ENCODE data around the gene REXO4.
"Not testable (repeated sequence)": the region's sequence is repeated elsewhere in the genome, so short reads cannot be mapped to it uniquely, and the experiment has no call there.

Gene REXO4

DNA sequence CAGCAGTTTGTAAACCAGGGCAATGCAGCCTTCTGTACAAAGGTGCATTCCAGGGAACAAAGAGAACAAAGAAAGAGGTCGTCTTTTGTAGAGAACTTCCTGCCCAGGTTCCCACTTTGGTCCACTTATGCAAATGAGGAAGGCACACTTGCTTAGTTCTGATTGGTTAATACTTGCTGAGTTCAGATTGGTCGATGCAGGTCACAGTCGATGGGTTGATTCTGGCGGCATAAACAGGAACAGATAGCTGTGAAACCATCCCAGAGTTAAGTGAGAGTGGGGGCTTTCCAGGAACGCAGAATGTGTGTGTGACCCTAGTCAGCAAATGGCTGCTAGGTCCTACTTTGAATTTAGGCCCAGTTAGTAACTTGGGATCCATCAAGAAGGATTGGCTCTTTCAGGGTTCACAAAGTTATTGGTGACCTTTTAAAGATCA is 2.6 kb upstream of the REXO4 start:
- DNase-seq (ENCODE audit: low read depth in 2 of 2) = no peak

DNA sequence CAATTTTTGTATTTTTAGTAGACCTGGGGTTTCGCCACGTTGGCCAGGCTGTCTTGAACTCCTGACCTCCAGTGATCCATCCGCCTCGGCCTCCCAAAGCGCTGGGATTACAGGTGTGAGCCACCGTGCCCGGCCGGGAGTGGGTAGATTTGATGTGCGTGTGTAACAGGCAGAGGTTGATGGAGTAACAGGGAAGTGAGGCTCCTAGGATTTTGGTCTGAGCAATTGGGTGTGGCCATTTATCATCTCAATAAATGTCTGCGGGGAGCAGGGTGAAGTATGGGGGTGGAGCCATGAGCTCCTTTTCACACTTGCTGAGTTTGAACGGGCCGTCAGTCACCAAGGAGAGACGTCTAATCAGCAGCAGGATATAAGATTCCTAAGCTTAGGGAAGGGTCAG is 1.2 kb upstream of the REXO4 start:
- DNase-seq (ENCODE audit: low read depth in 2 of 2) = no peak

DNA sequence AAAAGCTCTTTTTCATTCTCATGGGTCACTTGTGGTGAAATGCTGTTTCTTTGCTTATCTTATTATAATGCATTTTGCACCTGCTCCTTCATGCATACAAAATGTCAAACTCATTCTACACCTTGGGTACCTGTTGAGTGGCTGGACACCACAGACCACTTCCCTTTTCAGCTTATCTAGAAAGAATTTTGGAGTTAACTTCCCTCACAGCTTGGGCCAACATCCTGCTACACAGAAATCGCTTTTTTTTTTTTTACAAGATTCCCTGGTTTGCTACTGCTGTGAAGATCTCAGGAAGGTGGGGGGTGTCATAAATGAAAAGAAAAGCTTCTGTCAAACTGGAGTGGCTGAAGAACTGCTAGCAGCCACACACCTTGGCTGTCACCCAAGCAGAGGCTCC is 2.6 kb downstream of the REXO4 start:
- no peak for DNase-seq (ENCODE audit: low read depth in 2 of 2)

DNA sequence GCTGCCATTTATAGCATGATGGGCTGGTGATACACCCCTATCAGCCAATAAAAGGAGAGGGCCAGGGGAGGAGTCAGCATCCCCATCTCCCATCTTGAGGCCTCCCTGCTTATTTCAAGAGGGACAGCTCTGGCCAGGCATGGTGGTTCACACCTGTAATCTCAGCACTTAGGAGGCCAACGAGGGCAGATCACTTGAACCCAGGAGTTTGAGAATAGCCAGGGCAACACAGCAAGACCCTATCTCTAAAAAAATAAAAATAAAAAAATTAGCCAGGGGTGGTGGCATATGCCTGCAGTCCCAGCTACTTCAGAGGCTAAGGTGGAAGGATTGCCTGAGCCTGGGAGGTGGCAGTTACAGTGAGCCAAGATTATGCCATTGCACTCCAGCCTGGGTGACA is 9.8 kb downstream of the REXO4 start:
- DNase-seq (ENCODE audit: low read depth in 2 of 2) = no peak

DNA sequence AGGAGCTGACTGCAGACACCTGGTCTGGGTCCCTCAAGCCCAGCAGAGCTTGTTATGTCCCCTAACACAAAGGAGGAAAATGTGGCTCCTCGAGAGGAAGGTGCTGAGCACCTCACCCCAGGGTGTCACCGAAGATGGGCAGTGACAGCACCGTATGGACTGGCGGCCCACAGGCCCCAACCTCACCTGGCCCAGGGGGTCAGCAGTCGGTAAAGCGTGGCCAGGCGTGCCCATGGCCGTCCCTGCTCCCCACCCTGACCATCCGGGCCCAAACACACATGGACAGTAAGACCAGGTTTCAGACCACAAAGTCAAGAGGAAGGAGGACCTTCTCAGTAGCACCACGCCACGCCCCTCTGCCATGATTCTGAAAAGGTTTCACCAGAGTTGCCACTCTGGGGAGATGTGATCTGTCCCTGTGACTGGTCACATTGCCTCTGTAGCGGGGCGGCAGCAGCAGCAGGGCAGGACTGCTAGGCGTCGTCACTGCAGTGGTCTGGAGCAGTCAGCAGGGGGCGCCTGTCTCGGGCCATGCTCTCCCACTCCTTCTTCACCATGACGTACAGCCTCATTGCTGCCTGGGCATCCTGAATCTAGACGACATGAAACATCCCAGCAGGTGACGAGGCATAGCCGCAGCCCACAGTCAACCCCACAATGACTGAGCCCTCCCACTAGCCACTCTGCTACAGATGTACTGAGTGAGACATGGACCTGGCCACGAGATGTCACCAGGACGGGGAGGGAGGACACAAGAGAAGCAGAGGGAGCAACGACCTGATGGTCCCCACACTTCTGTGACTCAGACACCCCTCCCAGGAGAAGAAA is 11.1 kb downstream of the REXO4 start:
- peak in 1 of 2 experiments; percentile 12 for DNase-seq (ENCODE audit: low read depth in 2 of 2)

DNA sequence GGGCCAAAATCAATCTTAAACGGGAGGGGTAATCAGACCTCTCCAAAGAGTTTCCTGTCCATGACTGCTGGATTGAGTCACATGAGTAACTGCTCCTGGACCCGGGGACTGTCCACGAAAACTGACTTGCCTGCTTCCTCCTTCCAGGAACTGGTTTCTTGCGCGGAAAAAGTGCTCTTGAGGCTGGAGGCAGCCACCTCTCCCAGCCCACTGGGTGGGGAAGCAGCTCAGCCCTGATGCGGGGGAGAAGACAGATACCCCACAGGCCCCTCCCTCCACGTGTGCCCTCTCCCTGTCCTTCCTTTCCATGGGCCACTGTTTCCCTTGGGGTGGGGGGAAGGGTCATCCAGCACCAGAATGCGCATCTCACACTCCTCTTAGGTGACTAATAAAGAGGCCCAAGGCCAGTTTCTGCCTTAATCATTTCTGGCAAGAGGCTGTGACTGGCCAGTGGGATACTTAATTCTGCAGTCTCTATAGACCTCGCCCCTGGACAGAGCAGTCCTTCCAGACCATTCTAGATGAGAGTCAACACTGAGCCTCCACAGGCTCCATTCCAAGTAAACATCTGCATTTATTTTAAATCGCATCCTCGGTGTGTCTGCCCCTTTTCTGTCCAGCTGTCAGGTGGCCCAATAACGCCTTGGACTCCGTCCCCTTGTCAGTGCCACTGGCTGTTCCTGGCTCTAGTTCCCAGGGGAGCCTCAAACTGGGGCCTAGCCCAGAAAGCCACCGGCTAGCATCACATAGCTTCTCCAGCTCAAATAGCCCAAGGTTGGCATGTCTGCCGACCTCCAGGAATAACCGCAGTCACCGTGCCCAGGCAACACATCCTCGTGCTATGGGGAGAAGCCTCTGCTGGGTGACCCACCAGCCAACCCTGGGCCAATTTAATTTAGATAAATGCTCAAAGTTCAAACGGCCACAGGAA is 12.0 kb downstream of the REXO4 start:
- DNase-seq (ENCODE audit: low read depth in 2 of 2) = no peak

DNA sequence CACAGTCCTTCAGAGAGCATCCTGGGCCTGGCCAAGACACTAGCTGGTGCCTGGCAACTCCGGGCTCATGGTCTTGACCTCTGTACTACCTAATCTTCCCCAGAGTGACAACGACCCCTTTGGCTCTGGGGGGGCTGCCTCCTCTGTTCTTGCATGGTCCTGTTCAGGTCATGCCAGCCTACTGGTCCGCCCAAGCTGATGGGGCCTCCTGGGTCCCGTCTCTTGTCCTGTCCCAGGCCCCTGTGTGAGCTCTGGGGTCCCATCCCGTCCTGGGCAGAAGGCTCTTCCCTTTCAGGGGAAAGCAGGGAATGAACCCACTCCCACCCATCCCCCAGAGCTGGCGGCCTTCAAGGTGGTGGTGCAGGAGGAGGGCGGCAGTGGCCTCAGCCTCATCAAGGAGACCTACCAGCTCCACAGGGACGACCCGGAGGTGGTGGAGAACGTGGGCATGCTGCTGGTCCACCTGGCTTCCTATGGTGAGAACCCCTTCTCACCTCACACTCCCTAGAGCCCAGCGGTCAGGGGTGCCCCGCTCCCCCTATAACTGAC is 13.3 kb downstream of the REXO4 start:
- DNase-seq (ENCODE audit: low read depth in 2 of 2) = no peak

DNA sequence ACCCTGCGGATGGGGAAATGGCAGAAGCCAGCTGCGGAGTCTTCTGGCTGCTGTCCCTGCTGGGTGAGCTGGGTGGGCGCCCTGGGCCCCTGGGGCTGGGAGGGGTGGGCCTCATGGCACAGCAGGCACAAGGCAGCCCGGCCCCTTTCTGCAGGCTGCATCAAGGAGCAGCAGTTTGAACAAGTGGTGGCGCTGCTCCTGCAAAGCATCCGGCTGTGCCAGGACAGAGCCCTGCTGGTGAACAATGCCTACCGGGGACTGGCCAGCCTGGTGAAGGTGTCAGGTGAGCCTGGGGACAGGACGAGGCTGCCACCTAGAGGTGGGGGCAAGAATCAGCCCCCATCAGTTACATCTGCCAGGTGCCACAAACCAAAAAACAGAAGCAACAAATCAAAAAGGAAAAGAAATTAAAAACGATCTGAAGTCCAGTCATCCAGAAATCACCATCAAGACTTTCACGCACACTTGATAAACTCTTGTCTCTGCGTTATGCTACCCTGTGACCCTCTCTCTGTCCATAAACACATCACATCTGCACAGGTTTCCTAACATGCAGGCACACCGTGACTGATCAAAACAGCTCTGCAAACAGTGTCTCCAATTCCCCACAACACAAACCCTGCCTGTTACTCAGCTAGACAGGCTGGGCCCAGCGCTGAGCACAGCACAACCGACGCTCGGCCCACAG is 13.9 kb downstream of the REXO4 start:
- no peak for DNase-seq (ENCODE audit: low read depth in 2 of 2)

DNA sequence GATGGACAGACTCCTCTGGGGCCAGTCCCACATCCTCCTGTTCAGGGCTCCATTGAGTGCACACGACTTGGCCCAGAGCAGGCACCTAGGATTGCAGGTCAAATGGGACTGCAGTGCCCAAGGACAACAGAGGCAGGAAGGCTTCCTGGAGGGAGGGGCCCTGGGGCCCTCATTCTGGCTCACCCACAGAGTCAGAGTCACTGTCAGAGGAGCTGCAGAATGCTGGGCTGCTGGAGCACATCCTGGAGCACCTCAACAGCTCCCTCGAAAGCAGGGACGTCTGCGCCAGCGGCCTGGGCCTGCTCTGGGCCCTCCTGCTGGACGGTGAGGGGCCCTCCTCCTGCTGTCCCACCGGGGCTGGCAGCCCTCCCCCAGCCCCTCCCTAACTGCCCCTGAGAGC is 15.1 kb downstream of the REXO4 start:
- DNase-seq (ENCODE audit: low read depth in 2 of 2) = no peak

DNA sequence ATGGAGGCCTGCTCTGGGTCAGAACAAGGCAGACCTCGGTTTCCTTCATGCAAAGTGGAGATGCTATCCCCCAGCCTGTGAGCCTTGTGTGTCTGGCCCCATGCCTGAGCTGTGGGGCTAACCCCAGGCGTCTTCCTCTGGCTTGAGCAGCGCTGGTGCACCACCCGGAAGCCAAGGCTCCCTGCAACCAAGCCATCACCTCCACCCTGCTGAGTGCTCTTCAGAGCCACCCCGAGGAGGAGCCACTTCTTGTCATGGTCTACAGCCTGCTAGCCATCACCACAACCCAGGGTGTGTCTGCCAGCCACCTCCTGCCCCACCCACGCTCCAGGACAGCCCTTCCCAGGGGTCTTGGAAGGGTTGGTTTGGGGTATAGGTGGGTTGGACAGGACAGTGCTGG is 16.2 kb downstream of the REXO4 start:
- no peak for DNase-seq (ENCODE audit: low read depth in 2 of 2)

DNA sequence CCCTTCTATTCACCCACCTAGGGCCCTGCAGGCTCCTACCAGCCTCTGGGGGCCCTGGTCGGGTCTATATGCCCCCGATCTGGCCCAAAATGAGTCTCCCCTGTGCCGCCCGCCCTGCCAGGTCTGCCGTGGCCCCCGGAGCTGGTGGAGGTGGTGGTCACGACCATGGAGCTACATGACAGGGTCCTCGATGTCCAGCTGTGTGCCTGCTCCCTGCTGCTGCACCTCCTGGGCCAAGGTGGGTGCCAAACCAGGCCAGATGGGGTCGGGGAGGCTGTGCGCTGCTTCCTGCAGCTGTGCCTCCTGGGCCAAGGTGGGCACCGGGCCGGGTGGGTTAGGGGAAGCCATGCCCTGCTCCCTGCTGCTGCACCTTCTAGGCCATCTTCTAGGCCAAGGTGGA is 17.5 kb downstream of the REXO4 start:
- no peak for DNase-seq (ENCODE audit: low read depth in 2 of 2)

DNA sequence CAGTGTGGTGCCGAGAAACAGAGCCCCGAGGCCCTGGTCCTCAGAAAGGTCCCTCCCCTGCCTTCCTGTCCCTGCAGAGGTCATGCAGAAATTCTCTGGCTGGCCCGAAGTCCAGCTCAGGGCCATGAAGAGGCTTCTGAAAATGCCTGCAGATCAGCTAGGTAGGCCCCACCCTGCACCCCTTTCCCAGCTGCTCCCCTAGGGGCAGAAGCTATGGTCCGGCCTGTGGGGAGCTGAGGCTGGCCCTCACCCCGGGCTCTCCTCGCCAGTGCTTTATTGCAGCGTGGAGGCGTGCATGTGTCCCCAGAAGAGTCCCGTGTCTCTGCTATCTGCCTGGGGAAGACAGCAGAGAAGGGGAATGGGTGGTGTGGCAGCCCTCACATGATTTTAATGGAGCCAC is 19.9 kb downstream of the REXO4 start:
- no peak for DNase-seq (ENCODE audit: low read depth in 2 of 2)

DNA sequence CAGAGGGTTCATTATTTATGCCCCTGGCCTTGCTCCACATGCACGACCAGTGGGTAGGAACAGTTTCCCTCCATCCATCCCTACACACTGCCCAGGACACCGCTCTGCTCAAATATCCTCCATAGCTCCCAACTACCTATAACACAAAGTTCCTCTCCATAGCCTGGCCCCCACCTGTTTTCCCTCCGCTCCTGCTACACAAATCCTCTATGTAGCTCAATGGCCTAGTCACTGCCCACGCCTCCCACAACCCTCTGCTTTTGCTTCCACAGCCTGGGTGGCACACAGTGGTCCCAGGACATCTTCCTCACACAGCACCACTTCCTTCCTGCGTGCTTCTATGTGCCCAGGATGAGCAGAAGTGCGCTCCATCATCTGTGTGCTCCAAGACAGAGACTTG is 20.4 kb downstream of the REXO4 start:
- DNase-seq (ENCODE audit: low read depth in 2 of 2) = no peak

DNA sequence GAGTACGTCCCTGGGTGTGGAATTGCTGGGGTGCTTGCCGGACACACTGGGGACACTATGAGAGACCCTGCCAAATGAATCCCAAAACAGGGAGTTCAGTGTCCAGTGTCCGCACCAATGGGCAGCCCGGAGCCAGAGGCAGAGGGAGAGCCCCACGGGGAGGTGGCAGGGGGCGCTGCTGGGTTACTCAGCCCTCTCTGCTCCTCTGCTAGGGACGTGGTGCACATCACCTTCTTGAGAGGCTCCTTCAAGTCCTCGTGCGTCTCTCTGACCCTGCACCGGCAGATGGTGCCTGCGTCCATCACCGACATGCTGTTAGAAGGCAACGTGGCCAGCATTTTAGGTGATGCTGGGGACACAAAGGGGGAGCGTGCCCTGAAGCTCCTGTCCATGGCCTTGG is 20.9 kb downstream of the REXO4 start:
- no peak for DNase-seq (ENCODE audit: low read depth in 2 of 2)

DNA sequence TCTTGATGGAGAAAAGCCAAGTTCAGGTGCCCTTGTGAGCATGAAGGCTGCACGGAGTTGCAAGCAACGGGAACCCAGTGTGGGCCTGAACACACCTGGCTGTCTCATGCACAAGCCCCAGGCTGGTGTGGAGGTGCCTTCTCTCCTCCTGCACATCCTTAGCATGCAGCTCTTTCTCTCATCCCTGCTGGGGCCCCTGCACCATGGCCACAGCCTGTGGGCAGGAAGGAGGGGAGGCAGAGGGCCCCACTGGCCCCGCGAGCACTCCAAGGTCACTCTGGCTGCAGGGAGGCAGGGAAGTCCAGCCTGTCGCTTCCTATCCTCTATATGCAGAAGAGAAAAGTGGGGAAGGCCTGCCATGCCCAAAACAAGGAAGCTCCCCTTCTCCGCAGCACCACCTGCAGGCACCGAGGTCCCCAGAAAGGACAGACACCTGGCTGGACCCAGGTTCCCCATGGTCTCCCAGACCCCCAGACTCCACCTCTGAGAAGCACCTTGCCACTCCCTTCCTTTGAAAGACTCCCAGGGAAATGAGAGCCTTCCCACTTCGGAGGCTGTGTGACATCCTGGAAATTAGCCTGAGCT is 23.0 kb downstream of the REXO4 start:
- DNase-seq (ENCODE audit: low read depth in 2 of 2) = no peak

DNA sequence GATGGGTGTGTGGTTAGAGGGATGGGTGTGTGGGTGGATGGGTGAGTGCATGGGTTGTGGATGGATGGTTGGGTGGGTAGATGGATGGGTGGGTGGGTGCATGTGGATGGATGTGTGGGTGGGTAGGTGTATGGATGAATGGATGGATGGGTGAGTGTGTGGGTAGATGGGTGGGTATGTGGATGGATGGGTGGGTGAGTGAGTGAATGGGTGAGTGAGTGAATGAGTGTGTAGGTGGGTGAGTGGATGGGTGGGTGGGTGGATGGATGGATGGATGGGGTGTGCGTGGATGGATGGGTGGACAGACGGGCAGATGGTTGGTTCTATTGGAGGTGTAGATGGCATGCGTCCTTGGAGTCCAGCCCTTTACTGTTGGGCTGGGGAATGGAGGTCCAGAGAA is 24.4 kb downstream of the REXO4 start:
- DNase-seq (ENCODE audit: low read depth in 2 of 2) = no peak

DNA sequence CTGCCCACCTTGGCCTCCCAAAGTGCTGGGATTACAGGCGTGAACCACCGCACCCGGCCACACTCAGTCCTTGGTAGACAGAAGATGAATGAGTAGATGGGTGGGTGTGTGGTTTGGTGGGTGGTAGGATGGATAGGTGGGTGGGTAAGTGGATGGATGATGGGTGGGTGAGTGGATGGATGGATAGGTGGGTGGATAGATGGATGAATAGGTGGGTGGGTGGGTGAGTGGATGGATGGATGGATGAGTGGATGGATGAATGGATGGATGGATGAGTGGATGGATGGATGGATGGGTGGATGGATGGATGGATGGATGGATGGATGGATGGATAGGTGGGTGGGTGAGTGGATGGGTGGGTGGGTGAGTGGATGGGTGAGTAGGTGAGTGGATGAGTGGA is 25.5 kb downstream of the REXO4 start:
- not testable (repeated sequence) for DNase-seq (ENCODE audit: low read depth in 2 of 2)

DNA sequence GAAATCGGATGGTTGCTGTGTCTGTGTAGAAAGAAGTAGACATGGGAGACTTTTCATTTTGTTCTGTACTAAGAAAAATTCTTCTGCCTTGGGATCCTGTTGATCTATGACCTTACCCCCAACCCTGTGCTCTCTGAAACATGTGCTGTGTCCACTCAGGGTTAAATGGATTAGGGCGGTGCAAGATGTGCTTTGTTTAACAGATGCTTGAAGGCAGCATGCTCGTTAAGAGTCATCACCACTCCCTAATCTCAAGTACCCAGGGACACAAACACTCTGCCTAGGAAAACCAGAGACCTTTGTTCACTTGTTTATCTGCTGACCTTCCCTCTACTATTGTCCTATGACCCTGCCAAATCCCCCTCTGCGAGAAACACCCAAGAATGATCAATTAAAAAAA is 26.4 kb downstream of the REXO4 start:
- not testable (repeated sequence) for DNase-seq (ENCODE audit: low read depth in 2 of 2)

DNA sequence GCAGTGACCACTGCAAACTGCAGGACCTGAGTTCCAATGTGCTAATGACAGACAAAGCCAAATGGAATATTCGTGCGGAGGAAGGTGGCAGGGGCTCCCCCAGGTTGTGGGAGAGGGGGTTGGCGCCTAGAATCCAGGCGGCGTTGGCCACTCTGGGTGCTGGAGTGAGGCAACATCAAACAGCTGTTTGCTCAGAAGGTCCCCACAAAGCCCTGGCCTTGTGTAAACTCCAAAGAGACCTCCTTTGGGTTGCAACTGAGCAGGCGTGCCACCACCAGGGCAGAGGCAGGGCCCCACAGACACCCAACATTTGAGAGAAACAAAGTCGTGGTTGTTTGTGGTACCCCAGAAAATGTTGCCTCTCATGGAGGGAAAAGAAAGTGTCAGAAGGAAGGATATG is 27.1 kb downstream of the REXO4 start:
- no peak for DNase-seq (ENCODE audit: low read depth in 2 of 2)

DNA sequence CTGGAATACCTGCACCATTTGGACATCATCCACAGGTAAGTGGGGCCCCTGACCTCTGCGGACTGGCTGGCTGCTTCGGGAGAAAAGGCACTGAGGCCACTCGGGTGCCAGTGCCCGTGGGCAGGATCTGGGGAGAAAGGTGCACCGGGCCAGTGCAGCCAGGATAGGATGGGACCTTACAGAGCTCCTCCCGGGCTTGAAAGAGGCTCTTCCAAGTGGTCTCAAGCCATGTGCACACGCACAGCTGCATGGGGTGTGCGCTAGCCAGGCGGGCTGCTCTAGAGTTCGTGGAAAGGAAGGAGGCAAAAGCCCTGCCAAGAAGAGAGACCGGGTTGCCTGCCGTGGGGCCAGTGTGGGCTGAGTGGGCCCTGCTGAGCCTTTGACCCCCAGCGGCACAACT is 28.2 kb downstream of the REXO4 start:
- DNase-seq (ENCODE audit: low read depth in 2 of 2) = no peak

DNA sequence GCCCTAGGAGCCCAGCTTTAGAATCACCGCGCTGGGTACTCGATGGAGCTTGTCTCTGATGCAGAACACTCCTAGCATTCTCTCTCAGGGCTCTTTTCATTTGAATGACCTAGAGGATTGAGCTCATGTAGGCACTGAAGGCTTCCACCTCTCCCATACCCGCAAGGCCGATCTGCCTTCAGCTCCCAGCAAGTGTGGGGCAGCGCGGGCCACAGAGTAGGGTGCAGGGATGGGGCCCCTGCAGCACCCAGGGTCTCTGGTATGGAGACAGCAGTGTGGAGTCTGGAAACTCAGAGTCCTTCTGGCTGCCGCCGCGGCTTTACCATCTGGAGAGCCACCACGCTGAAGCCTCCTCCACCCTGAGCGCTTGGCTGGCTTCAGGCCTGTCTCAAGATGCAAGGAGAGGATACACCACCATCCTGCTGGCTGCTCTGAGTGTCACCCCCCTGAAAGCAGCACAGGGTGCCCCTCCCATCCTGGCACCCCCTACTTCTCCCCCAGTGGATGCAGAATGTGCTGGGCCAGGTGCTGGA is 28.7 kb downstream of the REXO4 start:
- DNase-seq (ENCODE audit: low read depth in 2 of 2) = no peak

Data from fibroblast of skin of left biceps (primary cell).